Measurements from ENCODE around the gene PDILT.

DNA sequence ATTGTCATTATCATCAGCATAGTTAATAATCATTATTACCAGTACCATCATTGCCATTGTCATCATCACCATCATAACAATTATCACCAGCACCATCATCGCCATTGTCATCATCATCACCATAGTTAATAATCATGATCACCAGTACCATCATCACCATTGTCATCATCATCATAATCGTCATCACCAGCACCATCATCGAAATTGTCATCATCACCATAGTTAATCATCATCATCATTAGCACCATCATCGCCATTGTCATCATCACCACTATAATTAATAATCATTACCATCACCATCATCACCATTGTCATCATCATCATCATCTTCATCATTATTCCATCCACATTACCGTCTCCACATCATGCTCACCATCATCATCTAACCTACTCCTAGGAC, 13.5 kb downstream of the PDILT start:
- TF ChIP-seq POLR2A (IDR thresholded peaks at IDR 0.05) (no peak), CTCF (IDR thresholded peaks at IDR 0.05) (no peak)
